Erythroblast (primary cell): ENCODE results near the gene CACNG3.

ENCODE experiments used
- DNase-seq, 2 experiments: peaks; one replicate each; lab custom pipeline; 2025; lab: John Stamatoyannopoulos, UW
- GATA1 ChIP-seq: IDR thresholded peaks from 2 replicates; pipeline ENCODE4 v1.6.1; 2011; ENCODE audit warnings: low read depth, mild to moderate bottlenecking, control low read depth, low read length, moderate library complexity
- POLR2A ChIP-seq: IDR thresholded peaks from 2 replicates; pipeline ENCODE4 v1.6.1; 2011; ENCODE audit warnings: mild to moderate bottlenecking, low read length

CACNG3 gene

DNA sequence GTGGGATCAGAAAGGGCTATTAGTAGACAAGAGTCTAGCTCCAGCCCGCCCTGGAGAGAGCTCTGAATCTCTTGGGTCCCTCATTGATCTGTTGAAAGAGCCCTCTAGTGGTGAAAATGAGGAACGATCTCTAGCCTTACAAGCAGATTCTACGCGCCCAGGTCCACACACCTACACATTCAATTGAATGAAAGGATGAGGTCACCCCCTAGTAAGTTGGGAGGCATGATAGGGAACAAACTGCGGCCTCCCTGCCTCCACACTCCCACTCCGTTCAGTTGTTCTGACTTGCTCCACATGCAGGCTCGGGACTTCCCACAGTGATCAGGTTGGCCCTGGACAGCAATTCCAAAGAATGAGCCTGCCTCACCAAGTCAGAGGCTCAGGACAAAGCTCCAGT, 2.9 kb upstream of the CACNG3 start:
- TF ChIP-seq GATA1, result no peak
- no peak for TF ChIP-seq POLR2A
- peak; percentile 57 to 72 for DNase-seq

GRCh38 chr16:24257958-24258357, 1.8 kb downstream of the CACNG3 start:
- peak in 1 of 2 experiments; percentile 24 for DNase-seq
- TF ChIP-seq POLR2A (no peak), GATA1 (no peak)

GRCh38 chr16:24258791-24259190, 2.7 kb downstream of the CACNG3 start:
- TF ChIP-seq GATA1 (no peak), POLR2A (no peak)
- DNase-seq, result no peak

- no peak for DNase-seq
- TF ChIP-seq GATA1 (no peak), POLR2A (no peak)
Measured at GRCh38 chr16:24262816-24263215, 6.7 kb downstream of the CACNG3 start.

DNA sequence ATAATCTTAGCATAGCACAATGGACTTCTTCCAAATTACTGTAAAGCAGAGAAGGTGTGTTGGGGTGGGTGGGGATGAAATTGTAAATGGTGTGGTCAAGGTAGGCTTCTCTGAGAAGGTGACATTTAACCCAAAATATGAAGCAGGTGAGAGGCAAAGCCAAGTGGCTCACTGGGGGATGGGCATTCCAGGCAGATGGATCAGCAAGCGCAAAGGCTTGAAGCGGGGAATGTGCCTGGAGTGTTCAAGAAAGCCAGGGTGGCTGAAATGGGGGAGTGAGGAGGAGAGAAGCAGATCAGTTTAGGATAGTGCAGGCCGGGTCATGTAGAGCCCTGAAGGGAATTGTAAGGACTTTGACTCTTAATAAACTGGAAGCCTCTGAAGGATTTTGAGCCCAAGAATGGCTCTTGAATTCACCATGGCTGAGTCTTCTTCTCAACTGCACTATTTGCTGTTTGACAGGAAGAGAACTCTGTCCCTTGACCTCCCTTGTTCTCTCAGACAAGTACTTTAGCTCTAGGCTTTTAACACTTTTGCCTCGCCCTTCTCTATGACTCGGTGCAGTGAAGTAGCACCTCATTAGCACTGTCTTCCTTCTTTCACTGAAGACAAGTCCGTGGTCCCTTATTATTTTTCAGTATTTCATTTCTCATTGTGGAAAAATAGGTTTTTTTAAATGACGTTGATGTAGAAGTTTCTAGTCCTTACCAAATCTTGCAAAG, 14.7 kb downstream of the CACNG3 start:
- DNase-seq, result no peak
- TF ChIP-seq GATA1 (no peak), POLR2A (no peak)

DNA sequence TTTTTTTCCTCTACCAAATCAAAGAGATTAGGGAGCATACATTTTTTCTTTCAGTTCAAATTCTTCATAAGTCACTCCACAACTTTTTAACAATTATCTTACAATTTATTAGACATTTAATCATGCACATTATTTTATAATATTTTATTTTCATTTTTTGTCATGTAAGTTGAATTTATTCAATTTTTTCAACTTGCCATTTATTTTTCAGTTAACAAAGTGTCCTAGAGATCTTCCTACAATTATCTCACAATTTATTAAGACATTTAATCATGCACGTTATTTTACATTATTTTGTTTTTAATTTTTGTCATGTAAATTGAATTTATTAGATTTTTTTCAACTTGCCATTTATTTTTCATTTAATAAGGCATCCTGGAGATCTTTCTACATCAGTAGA, 16.2 kb downstream of the CACNG3 start:
- no peak for TF ChIP-seq POLR2A
- no peak for TF ChIP-seq GATA1

DNA sequence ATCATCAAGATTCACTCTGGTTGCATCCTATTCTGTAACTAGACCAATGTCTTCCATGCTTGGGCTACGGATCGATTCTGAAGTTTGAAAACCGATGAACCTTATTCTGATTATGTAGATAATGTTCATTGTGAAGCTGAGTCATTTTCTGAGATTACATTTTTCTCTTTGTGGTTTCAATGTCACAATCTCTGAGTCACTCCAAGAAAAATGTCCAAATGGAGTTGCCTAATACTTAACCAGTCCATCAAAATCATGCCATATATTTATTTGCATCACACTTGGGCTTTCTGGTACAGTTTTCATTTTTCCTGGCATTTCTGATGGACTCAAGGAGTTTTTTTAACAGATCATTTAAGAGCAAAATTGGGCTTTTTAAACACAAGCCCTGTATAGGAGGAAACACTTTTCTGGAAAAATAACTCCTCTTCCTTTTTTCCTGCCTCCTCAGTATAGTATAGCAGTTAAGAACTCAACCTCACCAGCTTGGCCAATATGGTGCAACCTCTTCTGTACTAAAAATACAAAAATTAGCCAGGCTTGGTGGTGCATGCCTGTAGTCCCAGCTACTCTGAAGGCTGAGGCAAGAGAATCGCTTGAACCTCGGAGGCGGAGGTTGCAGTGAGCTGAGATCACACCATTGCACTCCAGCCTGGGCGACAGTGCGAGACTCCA, 17.5 kb downstream of the CACNG3 start:
- DNase-seq, result no peak
- TF ChIP-seq POLR2A (no peak), GATA1 (no peak)

More for the DNA sequence above, 16.2 kb downstream of the CACNG3 start:
- no peak for DNase-seq

GRCh38 chr16:24275413-24275812, 19.3 kb downstream of the CACNG3 start:
- TF ChIP-seq POLR2A (no peak), GATA1 (no peak)
- no peak for DNase-seq

DNA sequence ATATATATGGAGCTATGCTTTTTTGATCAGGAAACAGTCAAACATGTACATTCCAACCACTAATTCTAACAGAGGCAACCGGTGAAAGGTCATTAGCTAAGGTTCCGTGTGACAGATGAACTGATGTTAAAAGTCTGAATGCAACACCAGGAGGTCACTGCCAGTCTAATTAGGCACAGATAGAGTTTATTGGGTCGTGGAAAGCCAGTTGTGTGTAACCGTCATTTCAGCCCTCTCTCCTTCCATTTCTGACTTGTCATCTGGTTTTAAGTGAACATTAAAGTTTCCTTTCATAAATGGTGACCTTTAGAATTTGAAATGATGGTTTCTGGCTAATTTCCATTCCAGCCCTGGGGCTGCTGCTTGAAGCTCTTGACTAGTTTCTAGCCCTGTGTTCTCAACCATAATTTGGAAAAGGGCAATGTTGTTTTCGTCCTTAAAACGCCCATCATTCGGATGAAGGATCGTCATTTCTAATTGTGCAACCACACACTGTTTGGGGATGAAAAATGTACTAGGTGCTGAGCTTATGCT, 23.9 kb downstream of the CACNG3 start:
- TF ChIP-seq GATA1, result no peak
- no peak for TF ChIP-seq POLR2A
- DNase-seq, result no peak

DNA sequence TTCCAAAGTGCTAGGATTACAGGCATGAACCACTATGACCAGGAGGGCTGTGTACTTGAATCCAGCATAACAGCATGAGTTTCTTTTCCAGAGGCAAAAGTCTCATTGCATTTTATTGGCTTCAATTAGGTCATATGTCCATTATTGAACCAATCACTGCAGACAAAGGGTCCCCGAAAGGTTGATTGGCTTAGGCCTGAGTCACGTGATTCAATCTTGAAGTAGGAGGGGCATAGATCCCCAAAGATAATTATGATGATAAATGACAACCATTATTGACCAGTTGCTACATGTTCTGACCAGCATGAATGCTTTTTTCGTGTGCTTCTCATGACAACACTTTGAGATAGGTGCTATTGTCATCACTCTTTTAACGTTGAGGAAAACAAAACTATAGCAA, 25.3 kb downstream of the CACNG3 start:
- DNase-seq, result no peak
- TF ChIP-seq GATA1 (no peak), POLR2A (no peak)

DNA sequence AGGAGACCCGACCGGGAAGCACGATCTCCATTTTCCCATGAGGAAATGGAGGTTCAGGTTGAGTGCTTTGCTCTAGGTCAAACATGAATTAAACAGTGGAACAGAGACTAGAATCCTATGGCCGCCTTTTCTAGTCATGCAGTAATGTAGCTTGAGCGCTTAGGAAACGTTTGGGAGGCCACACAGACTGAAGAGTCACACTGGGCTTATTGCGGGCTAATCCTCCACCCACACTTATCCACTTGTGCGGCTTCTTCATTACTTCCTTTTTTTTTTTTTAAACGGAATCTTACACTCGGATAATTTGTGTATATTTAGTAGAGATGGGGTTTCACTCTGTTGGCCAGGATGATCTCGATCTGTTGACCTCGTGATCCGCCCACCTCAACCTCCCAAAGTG, 26.0 kb downstream of the CACNG3 start:
- DNase-seq, result no peak
- TF ChIP-seq GATA1, result no peak
- no peak for TF ChIP-seq POLR2A

GRCh38 chr16:24286741-24287405, 30.7 kb downstream of the CACNG3 start:
- DNase-seq, result no peak
- no peak for TF ChIP-seq GATA1
- no peak for TF ChIP-seq POLR2A

GRCh38 chr16:24288516-24288915, 32.4 kb downstream of the CACNG3 start:
- DNase-seq, result no peak
- no peak for TF ChIP-seq POLR2A
- no peak for TF ChIP-seq GATA1
